Upper lobe of left lung (tissue), 4 donors: ENCODE results near the gene CHCHD3.

Experiments
- EP300 ChIP-seq, 4 donors: sonication (generic); formaldehyde crosslinking; IDR thresholded peaks; one replicate each; pipeline ENCODE4 v1.5.1; 2017; ENCODE audit warnings: antibody characterized with exemption in 4 of 4, control low read depth in 2 of 4
- POLR2A ChIP-seq, 4 donors: fragments of 450-650 bp; IDR thresholded peaks; one replicate each; pipeline ENCODE4 v1.5.1; 2016 to 2017; ENCODE audit warnings: antibody characterized with exemption in 4 of 4, mild to moderate bottlenecking in 2 of 4
- TF ChIP-seq, protein P1 (sequence below), 6 experiments: fragments of 450-650 bp in 4 of 6; fragments of 200-600 bp in 2 of 6; sonication (generic) in 2 of 6; IDR thresholded peaks; one replicate each; pipeline ENCODE4 v1.5.1; 2016 to 2019; ENCODE audit warnings: antibody characterized with exemption in 6 of 6

DNA sequence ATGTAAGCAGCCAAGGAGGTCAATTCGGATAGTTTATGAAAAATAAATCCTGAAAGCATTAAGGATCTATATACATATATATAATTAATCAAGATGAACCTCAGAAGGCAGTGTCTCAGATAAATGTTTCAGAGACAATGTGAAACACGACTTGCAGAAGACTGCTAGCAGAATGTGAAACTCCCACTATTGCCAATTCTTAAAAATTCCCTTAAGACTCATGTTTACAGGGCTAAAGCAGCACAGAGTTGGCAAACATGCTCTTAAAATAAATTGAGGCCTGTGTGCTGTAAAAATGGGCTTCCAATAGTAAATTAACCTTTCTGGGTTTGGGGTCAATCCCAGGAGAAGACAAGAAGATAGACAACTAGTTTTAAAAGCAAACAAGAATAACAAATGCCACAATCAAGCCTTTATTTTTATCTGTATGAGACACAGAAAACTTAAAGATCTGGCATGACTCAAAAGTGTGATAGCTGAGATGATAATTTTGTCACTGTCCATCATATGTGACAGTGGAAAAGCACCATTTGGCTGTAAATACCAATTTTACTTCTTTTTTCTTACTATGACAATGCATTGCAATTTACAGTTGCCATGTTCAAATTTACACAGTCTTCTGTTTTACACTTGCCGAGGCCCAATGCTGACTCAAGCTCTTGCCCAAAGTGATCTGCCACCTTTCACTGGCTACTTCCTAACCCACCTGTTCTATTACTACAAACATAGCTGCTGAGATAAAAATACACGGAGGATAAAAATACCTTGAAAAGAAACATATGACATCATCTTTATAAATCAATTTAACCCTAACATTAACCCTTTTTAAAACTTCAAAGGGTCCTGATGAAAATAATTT, 78.6 kb downstream of the CHCHD3 start:
- TF ChIP-seq, protein P1, sequence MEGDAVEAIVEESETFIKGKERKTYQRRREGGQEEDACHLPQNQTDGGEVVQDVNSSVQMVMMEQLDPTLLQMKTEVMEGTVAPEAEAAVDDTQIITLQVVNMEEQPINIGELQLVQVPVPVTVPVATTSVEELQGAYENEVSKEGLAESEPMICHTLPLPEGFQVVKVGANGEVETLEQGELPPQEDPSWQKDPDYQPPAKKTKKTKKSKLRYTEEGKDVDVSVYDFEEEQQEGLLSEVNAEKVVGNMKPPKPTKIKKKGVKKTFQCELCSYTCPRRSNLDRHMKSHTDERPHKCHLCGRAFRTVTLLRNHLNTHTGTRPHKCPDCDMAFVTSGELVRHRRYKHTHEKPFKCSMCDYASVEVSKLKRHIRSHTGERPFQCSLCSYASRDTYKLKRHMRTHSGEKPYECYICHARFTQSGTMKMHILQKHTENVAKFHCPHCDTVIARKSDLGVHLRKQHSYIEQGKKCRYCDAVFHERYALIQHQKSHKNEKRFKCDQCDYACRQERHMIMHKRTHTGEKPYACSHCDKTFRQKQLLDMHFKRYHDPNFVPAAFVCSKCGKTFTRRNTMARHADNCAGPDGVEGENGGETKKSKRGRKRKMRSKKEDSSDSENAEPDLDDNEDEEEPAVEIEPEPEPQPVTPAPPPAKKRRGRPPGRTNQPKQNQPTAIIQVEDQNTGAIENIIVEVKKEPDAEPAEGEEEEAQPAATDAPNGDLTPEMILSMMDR (IDR thresholded peaks at IDR 0.05) = no peak
- TF ChIP-seq EP300 (IDR thresholded peaks at IDR 0.05) = no peak
- TF ChIP-seq POLR2A (IDR thresholded peaks at IDR 0.05) = no peak
